SK-N-SH (cell line): ENCODE results near the gene TUBA1B. TPM values are rescaled to one million over a fixed set of nuclear protein-coding genes. Genes with fewer than 3 reads are reported as not detected.

Experiments
- CHD2 ChIP-seq: fragments of 150-350 bp; IDR thresholded peaks from 2 replicates; pipeline ENCODE4 v1.6.1; 2018; ENCODE audit warnings: low read length; ENCODE audit not compliant: partially characterized antibody
- ELF1 ChIP-seq: IDR thresholded peaks from 2 replicates; pipeline ENCODE4 v1.4.0; 2012
- EP300 ChIP-seq, 2 experiments: IDR thresholded peaks; 2 replicates each; pipeline versions ENCODE4 v1.4.0 to v1.6.1; 2012; ENCODE audit warnings: borderline replicate concordance in 1 of 2, low read depth in 1 of 2, low read length in 1 of 2
- EZH2phosphoT487 ChIP-seq: fragments of 200-600 bp; sonication (generic); IDR thresholded peaks from 2 replicates; pipeline ENCODE4 v1.6.1; 2017; ENCODE audit warnings: low read depth, mixed run types, mild to moderate bottlenecking, antibody characterized with exemption, moderate library complexity, borderline replicate concordance
- FOSL2 ChIP-seq: IDR thresholded peaks from 2 replicates; pipeline ENCODE4 v1.4.0; 2012; ENCODE audit warnings: low read depth, mild to moderate bottlenecking, moderate library complexity, borderline replicate concordance
- FOXJ3 ChIP-seq: sonication (generic); formaldehyde crosslinking; IDR thresholded peaks from 2 replicates; pipeline ENCODE4 v1.5.1; 2020; ENCODE audit warnings: mild to moderate bottlenecking, missing genetic modification reagents
- JUND ChIP-seq: IDR thresholded peaks from 2 replicates; pipeline ENCODE4 v1.4.0; 2012
- MEF2A ChIP-seq: IDR thresholded peaks from 2 replicates; pipeline ENCODE4 v1.4.0; 2012; ENCODE audit warnings: low read depth, borderline replicate concordance
- NRF1 ChIP-seq: IDR thresholded peaks from 2 replicates; pipeline ENCODE4 v1.6.1; 2012; ENCODE audit warnings: low read depth, mild to moderate bottlenecking, low read length
- POLR2AphosphoS5 ChIP-seq: IDR thresholded peaks from 2 replicates; pipeline ENCODE4 v1.6.1; 2012; ENCODE audit warnings: low read depth, low read length
- RAD21 ChIP-seq: IDR thresholded peaks from 2 replicates; pipeline ENCODE4 v1.6.1; 2012; ENCODE audit warnings: mild to moderate bottlenecking, low read length
- RFX5 ChIP-seq: IDR thresholded peaks from 2 replicates; pipeline ENCODE4 v1.6.1; 2012; ENCODE audit warnings: mild to moderate bottlenecking, improper control_type of control experiment, low read length
- SIN3A ChIP-seq: IDR thresholded peaks from 2 replicates; pipeline ENCODE4 v1.6.1; 2012; ENCODE audit warnings: low read depth, mild to moderate bottlenecking, low read length, moderate library complexity, borderline replicate concordance
- TCF12 ChIP-seq: IDR thresholded peaks from 2 replicates; pipeline ENCODE4 v1.4.0; 2012
- YY1 ChIP-seq: IDR thresholded peaks from 2 replicates; pipeline ENCODE4 v1.4.0; 2012; ENCODE audit warnings: low read depth, mild to moderate bottlenecking
- polyA plus RNA-seq, 3 experiments: library from polyadenylated mRNA; depleted of rRNA; stranded (reverse); fragments of >200 nt; gene quantifications; 2 replicates each; pipeline ENCODE4 v1.2.3, GENCODE V29; 2012
- TF ChIP-seq, protein P1 (sequence below): IDR thresholded peaks from 2 replicates; pipeline ENCODE4; 2012
- TF ChIP-seq, protein P2 (sequence below): fragments of 150-350 bp; IDR thresholded peaks from 2 replicates; pipeline ENCODE4 v1.6.1; 2016; ENCODE audit warnings: mild to moderate bottlenecking, low read depth, low read length
- TF ChIP-seq, protein P3 (sequence below): fragments of 150-350 bp; IDR thresholded peaks from 2 replicates; pipeline ENCODE4 v1.6.1; 2017; ENCODE audit warnings: antibody characterized with exemption, low read length, low read depth, borderline replicate concordance
- TF ChIP-seq, protein P4 (sequence below): IDR thresholded peaks from 2 replicates; pipeline ENCODE4 v1.4.0; 2012; ENCODE audit warnings: low read depth, borderline replicate concordance

TUBA1B gene
- polyA plus RNA-seq, 1 of the 3 experiments (the other 2 are of a cell fraction) = 2,454 TPM

DNA sequence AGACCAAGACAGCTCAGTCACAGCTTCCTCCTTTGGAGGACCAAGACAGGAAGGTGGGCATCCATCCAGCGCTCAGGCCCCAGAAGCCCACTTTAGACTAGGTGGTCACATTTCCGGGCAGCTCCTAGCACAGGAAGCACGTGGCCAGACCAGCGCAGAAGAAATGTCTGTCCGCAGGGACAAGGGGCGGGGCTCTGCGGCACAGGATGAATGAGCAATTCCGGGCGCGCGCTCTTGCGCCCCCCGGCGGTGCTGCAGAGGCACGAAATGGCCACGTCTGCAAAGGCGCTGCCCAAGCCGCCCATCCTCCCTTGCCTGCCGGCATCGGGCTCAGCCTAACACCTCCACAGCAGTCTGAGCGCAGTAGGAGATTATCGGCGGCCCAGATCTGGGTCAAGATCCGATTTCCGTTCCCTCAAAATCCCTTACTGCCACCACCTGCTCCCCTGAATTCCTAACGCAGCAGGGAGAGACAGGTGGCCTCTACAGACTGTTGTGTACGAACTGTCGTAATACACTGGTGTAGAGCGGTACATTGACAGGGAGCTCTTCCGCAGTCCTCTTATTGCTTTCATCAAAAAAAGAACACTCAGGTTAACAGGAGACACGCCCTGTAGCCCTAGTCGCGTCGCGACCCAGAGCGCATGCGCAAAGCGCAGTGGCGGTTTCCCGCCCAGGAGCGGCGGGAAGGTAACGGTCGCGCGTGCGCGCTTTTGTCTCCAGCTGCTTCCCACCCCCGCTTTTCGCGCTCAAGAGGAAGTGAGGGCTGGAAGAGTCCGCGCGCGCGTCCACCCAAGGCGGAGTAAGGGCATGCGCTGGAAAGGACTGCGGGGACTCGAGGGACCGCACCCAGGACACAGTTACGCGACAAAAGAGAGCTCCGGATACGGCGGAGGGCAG lies 794 bp downstream of the TUBA1B start (continued):
- TF ChIP-seq, protein P1, sequence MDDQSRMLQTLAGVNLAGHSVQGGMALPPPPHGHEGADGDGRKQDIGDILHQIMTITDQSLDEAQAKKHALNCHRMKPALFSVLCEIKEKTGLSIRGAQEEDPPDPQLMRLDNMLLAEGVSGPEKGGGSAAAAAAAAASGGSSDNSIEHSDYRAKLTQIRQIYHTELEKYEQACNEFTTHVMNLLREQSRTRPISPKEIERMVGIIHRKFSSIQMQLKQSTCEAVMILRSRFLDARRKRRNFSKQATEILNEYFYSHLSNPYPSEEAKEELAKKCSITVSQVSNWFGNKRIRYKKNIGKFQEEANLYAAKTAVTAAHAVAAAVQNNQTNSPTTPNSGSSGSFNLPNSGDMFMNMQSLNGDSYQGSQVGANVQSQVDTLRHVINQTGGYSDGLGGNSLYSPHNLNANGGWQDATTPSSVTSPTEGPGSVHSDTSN = peak; percentile 33; the same call in 1 of the 2 replicates
- TF ChIP-seq FOXJ3 (CRISPR knock-in tag) = no peak
- peak; percentile 19; the same call in 1 of the 2 replicates for TF ChIP-seq FOSL2
- TF ChIP-seq TCF12 = no peak
- peak; percentile 58 for TF ChIP-seq YY1
- TF ChIP-seq, protein P2, sequence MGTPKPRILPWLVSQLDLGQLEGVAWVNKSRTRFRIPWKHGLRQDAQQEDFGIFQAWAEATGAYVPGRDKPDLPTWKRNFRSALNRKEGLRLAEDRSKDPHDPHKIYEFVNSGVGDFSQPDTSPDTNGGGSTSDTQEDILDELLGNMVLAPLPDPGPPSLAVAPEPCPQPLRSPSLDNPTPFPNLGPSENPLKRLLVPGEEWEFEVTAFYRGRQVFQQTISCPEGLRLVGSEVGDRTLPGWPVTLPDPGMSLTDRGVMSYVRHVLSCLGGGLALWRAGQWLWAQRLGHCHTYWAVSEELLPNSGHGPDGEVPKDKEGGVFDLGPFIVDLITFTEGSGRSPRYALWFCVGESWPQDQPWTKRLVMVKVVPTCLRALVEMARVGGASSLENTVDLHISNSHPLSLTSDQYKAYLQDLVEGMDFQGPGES = no peak
- no peak; the same call in 1 of the 2 replicates for TF ChIP-seq JUND
- peak; percentile 95 for TF ChIP-seq SIN3A
- TF ChIP-seq RFX5 = no peak
- TF ChIP-seq, protein P3, sequence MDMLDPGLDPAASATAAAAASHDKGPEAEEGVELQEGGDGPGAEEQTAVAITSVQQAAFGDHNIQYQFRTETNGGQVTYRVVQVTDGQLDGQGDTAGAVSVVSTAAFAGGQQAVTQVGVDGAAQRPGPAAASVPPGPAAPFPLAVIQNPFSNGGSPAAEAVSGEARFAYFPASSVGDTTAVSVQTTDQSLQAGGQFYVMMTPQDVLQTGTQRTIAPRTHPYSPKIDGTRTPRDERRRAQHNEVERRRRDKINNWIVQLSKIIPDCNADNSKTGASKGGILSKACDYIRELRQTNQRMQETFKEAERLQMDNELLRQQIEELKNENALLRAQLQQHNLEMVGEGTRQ = peak; percentile 36; the same call in 1 of the 2 replicates
- peak; percentile 84 for TF ChIP-seq NRF1
- TF ChIP-seq POLR2AphosphoS5 = peak; percentile 77; the same call in 1 of the 2 replicates
- TF ChIP-seq MEF2A = no peak
- TF ChIP-seq, protein P4, sequence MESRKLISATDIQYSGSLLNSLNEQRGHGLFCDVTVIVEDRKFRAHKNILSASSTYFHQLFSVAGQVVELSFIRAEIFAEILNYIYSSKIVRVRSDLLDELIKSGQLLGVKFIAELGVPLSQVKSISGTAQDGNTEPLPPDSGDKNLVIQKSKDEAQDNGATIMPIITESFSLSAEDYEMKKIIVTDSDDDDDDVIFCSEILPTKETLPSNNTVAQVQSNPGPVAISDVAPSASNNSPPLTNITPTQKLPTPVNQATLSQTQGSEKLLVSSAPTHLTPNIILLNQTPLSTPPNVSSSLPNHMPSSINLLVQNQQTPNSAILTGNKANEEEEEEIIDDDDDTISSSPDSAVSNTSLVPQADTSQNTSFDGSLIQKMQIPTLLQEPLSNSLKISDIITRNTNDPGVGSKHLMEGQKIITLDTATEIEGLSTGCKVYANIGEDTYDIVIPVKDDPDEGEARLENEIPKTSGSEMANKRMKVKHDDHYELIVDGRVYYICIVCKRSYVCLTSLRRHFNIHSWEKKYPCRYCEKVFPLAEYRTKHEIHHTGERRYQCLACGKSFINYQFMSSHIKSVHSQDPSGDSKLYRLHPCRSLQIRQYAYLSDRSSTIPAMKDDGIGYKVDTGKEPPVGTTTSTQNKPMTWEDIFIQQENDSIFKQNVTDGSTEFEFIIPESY = no peak
- peak in 1 of 2 experiments; percentile 29; a peak in 1 of 4 replicates for TF ChIP-seq EP300 (IDR thresholded peaks at IDR 0.05; ENCODE audit: borderline replicate concordance in 1 of 2, low read depth in 1 of 2, low read length in 1 of 2)
- TF ChIP-seq EZH2phosphoT487 = no peak
- peak; percentile 44 for TF ChIP-seq RAD21
- peak; percentile 85 for TF ChIP-seq CHD2
- TF ChIP-seq ELF1 = peak; percentile 66
